GM15510 (cell line): ENCODE results near the gene EHD1.
A peak's percentile ranks its signal among the peaks of the same experiment; 100 is the strongest.

Experiments used
- POLR2A ChIP-seq: IDR thresholded peaks from 3 replicates; pipeline ENCODE4 v1.6.1; 2011; ENCODE audit warnings: borderline replicate concordance; ENCODE audit not compliant: insufficient read length; ENCODE audit errors: extremely low read depth

Gene EHD1

DNA sequence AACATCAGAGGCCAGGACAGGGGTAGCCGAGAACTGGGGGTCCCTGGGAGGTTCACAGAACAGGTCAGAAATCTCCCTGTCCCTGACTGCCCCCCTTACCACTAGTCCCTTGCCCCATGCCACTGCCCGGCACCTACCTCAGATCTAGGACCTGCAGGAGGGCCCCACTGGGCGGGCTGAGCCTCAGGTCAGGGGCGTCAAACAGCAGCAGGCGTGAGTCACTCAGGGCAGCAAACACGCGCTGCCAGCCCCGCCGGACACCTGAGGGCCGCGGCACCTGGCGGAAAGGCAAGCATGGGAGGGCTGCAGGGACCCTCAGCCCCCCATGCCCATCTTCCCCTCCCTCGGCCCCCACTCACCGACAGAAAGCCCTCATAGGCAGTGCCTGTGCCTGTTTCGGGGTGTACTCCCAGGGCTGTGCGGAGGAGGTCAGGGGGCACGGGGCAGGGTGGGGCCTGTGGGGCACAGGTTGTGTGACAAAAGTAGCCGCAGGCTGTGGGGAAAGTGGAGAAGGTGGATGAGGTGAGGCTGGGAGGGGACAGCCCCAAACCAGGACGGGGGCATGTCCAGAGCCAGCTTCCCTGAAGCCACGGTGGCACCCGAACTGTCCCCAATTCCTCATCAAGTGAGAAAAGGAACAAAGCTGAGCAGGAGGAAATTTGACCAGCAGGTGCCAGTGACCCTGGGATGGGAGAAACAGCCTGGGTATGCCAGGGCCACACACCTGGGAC, 45.8 kb downstream of the EHD1 start:
- no peak for TF ChIP-seq POLR2A

DNA sequence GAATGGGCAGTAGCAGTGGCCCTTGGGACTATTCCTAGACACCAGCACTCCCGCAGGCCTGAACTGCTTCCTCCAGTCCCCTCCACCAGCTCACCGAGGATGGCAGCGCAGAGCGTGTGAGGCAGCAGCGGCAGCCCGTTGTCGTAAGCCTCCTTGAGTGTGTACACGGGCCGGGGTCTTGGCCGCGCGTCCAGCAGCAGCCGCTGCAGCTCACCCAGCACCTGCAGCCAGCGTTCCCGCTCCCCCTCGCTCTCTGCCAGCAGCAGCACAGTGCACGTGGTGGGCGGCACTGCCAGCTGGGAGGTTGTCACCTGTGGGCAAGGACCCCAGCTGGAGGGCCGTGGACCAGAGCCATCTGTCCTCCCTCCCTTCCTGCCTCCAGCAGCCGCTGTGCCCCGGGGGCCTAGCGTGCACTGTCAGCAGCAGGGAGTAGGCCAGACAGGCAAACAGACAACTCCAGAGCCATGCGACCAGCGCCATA, 47.0 kb downstream of the EHD1 start:
- TF ChIP-seq POLR2A = no peak

DNA sequence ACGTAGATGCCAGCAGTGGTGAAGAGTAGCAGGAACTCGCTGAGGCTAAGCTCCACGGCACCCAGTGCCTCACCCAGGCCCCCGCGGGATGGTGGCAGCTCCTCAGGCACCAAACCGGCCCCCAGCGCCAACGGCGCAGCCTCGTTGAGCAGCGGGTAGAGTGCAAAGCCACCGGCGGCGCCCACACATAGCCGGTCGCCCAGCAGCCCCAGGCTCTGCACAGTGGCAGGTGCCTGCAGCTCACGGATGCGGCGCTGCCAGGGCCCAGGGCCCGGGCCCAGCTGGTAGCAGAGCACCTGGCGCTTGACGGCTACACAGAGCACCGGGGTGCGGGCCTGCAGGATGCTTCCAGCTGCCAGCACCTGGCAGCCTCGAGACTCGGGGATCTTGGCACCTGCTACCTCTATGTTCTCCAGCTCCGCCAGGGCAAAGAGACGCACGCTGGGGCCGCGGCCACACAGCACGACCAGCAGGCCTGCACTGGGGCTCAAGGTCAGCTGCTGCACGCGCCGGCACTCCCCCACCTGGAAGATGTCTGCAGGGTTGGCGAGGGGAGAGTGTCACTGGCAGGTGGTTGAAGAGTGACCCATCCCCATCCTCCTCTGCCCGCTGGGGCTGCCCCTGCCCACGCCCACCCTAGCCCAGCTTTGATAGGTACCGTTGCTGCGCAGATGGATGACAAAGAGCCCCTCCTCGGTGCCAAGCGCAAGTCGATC, 48.7 kb downstream of the EHD1 start:
- no peak for TF ChIP-seq POLR2A

DNA sequence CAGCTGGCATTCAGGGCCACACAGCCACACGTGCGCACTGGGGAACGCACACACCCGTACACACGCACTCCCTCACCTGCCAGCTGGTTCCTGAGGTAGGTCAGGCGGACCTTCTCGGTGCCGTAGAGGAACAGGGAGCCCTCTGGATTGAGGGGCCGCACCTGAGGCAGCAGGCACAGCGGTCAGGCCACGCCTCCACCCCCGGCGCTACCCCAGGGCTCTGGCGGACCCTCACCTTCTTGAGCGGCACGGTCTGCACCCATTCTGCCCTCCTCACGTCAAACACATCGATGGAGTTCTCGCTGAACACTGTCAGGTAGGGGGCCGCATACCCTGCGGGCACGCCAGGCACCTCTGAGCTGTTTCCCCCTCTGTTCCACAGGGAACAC, 51.0 kb downstream of the EHD1 start:
- no peak for TF ChIP-seq POLR2A

DNA sequence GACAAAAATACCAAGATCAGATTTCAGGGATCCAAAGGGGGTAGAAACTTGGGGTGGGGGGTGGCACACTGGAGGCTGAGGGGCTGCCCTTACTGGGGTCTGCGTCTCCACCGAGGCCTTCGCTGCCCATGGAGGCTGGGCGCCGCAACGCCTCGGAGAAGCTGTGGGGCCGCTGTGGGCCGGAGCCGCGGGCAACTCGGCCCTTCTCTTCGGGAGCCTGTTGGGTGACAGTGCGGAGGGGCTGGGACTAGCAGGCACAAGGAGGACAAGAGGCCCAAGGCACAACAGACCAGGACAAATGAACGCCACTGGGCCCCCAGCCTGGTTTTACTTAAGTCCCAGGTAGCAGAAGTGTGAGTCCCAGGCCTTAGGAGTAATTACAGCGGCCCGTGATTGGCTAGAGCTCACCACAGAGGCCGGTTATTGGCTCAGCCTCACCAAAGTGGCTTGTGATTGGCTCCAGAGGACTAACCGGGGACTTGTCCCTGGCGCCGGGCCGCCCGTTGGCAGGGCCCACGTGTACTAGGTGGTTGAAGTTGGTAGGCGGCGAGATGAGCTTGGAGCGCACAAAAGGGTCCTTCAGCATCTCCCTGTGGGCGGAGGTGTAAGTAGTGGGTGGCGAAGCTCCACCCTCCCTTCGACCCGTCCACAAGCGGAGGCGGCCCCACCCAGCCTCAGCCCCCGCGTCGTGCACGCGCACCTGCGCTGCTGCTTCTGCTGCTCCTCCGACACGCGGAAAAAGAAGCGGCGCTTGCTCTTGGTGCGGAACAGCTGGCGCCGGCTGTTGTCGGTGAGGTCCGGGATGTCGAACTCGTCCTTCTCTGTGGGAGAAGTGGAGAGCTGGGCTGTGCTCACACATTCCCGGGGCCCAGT, 51.6 kb downstream of the EHD1 start:
- no peak for TF ChIP-seq POLR2A

DNA sequence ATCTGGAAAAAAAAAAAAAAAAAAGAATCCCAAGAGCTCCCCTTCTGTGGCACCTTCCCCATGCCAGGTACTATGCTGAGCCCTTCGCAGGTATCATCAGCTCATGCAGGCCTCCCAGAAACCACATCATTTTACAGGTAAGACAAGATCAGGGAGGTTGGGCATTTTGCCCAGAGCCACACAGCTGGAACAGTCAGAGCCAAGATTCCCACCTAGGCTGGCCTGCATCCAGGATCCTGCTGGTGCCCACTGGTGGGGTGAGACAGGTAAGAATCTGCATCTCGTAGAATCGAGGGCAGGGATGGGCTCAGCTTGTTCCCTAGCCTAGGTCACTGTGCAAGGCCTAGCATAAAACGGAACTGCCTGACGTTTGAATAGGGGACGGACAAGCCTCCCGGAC, 52.4 kb downstream of the EHD1 start:
- TF ChIP-seq POLR2A = no peak

DNA sequence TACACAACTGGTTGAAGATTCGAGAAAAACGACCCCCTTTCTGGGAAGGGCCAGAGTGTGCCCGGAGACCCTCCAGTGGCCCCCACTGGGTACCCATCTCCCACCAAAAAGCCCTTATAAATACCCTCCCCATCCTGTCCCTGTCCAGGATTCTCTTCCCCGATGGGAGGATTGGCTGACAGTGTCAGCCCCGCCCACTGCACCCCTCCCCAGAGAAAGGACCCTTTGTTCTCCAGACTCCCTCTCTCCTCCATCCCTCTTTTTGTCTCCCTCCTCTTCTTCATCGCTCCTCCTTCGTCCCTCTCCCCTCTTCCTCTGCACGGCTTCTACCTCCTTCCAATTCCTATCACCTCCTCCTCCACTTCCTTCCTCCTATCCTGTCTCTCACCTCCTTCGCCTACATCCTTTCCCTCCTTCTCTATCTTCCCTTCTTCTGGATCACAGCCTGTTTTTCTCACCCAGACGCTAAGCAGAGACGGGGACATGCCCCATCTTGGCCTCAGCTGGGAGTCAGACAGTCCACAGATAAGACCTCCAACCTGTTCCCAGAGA, 54.8 kb downstream of the EHD1 start:
- no peak for TF ChIP-seq POLR2A

DNA sequence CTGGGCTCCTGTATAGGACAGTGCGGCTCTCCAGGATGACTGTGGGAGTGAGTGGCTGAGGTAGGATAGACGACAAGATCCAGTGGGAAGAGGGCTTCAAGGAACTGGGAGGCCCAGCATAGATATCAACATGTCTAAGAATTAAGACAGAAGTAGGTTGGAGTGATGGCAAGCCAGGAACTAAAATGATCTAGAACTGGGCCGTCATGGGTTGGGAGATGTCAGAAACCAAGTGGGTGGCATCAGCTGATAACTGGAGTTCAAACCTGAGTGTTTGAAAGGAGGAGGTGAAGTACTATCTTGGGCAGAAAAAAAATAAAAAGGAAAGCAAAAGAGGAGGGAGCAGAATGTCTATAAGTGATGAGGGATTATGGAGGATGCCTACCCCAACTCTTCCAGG, 60.9 kb downstream of the EHD1 start:
- no peak for TF ChIP-seq POLR2A

DNA sequence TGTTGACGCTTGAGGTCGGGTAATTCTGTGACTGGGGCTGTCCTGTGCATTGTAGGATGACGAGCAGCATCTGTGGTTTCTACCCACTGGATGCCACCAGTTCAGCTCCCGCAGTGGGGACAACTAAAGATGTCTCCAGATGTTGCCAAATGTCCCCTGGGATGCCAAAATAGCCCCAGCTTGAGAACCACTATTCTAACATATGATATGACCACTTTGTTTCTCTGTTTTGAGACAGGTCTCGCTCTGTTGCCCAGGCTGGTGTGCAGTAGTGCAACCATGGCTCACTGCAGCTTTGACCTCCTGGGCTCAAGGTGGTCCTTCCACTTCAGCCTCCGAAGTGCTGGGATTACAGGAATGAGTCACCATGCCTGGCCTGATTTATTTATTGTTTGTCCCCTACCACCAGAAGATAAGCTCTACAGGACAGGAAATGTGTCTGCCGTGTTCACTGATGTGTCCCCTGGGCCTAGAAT, 63.7 kb downstream of the EHD1 start:
- no peak for TF ChIP-seq POLR2A

DNA sequence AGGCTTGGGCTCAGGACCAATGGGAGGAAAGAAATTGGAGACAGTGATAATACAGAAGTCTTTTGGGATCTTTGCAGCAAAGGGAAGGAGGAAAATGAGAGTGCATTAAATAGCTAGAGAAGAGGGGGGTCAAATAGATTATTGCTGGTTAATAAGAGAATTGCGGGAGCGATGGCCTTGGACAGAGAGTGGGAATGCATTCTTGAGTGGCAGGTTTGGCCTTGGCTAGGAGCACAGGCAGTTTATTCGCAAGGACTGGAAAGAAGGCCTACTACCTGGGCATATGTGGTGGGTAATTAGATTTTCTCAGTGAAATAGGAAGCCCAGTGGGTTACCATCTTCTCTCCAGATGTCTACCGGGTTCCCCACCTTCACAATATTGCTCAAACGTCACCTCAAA, 64.6 kb downstream of the EHD1 start:
- TF ChIP-seq POLR2A = no peak

DNA sequence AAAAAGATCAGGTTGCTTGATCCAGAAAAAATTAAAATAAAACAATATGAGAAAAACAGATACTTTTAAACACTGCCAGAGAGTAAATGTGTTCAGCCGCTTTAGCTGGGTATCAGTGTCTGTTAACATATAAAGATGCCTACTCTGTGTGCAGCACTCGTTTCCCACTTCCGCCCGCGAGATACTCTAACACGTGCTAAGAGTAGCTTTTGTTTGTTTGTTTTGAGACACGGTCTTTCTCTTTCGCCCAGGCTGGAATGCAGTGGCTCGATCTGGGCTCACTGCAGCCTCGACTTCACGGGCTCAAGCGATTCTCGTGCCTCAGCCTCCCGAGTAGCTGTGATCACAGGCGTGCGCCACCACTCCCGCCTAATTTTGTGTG, 67.5 kb downstream of the EHD1 start:
- no peak for TF ChIP-seq POLR2A

DNA sequence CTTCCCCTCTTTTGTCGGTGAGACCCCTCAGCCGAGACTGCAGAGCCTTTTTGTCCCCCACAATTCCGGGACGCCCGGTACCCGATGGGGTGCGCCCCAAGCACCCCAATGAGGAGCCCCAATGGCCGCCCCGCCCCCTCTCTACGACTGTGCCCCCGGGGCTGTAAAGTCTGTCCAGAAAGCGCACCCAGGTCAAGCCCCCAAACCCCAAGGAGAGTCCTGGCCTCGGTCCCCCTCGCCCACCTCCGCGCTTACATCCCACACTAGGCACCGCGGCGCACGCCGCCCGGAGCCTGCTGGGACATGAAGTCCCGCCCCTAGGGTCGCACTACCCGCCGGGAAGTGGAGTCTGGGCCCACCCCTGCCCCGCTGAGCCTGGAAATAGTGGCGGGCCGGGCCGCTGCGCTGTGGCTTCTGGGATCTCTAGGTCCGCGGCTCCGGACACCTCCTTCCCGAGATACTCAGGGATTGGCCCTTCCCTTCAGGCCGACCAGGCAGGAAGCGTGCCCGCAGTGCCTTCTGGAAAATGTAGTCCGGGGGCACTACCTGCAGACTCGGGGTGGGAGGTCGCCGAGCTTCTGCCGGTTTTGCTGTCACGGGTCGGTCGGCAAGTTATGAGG, 68.0 kb downstream of the EHD1 start, which contains the start of gene MEN1:
MEN1 (minus strand) TSS at position 281 of the 620 bp plus-strand sequence. CDS start 442 bp downstream, outside the sequence.
- TF ChIP-seq POLR2A = peak; percentile 81

DNA sequence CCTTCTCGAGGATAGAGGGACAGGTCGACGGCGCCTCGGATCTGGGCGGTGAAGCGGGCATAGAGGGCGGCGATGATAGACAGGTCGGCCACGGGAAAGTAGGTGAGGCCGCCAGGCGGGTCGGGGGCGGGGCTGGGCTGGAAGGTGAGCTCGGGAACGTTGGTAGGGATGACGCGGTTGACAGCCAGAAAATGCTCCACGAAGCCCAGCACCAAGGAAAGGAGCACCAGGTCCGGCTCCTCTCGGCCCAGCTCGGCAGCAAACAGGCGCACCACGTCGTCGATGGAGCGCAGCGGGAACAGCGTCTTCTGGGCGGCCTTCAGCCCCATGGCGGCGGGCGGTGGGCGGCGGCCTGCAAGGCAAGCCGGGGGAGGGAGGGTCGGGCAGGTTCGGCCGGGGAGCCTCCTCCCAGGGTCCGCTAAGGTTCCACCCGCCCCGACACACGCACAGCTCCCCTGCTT, 68.6 kb downstream of the EHD1 start:
- no peak for TF ChIP-seq POLR2A

DNA sequence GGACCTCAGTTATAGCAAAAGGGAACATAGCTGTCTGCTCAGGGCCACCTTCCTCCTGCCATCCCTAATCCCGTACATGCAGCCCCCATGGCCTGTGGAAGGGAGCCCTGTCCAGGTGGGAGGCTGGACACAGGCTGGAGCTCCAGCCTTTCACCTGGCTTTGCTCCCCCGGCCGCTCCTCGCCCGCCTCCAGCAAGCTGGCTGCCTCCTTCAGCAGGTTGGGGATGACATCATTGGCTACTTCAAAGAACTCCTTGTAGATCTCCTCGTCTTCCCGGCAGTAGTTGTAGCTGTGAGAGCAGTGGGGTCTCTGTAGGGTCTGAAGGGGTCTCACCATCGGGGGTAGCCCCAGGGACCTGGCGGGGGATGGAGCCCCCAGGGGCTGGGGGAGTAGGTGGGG, 72.9 kb downstream of the EHD1 start:
- TF ChIP-seq POLR2A = no peak

DNA sequence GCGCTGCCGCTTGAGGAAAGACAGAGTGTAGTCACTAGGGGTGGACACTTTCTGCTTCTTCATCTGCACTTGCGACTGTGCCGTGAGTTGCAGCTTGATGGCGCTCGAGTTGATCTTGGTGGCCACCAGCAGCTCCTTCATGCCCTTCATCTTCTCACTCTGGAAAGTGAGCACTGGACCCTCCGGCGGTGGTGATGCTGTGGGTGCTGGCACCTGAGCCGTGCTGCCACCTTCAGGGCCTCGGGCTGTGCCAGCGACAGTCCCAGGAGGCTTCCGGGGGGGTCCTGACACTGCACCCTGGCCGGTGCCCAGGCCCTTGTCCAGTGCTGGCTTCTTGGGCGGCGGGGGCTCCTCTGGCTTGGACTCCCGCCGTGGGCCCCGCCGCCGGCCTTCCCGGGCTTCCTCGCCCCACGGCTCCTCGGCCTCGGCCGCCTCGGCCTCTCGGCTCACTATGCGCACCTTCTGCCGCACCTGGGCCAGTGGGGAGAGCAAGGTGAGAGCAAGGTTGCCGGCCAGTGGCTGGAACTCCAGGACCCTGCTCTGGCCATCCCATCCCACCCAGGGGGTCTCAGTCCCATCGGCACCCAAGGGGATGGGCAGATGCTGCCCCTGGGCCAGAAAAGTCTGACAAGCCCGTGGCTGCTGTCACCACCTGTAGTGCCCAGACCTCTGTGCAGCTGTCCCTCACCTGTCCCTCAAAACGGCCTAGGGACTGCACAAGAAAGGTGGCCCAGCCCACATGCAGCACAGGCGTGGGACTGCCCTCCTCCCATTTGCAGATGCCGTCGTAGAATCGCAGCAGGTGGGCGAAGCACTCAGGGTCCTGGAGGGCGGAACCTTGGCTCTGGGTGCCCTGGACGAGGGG, 73.8 kb downstream of the EHD1 start:
- no peak for TF ChIP-seq POLR2A
